ENCODE results near the gene C4BPA.

C4BPA gene

DNA sequence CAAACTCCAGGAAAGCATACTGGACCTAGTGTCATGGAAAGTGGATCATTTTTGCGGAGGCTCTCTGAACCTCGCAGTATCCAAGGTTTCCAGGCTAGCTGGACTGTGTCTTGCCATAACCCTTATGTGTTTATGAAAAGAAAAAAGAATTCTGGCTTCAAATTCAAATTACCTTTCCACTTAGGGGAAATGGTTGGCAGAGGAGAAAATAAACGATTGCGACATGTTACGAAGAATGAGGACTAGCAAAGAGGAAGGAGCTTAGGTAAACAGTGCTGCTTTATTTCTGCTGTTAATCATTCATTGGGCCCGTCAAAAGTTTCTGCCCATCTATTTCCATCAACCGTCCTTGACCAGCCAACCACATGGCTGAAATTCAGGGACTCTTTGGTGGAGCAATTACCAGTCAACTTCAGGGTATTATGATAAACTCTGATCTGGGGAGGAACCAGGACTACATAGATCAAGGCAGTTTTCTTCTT lies at the start of gene C4BPA:
Gene C4BPA (plus strand): TSS at position 342 of the 482 bp plus-strand sequence. CDS start 8,793 bp downstream, outside the sequence.
- no peak for DNase-seq (ENCODE audit: low spot score)

DNA sequence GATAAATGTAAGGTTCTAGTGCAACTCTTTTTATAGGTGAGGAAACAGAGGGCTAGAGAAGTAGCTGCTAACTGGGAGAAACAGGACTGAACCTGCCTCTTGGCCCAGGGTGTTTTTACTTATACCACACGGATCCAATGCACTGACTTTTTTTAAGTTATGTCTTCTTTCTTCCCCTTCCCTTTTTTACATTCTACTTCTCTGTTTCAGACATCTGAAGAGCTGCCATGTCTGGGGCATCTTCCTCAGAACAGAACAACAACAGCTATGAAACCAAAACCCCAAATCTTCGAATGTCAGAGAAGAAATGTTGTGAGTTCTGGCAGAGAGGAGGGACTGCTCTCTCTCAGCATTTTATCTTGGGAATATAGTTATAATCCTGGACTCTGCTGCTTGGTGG lies 49.5 kb upstream of the C4BPA start:
- DNase-seq (ENCODE audit: low spot score): peak; percentile 52

- DNase-seq (ENCODE audit: low spot score): no peak
These were observed 48.5 kb upstream of the C4BPA start for GRCh38 chr1:207055386-207056001.

GRCh38 chr1:207056673-207057072 lies 47.4 kb upstream of the C4BPA start:
- no peak for DNase-seq (ENCODE audit: low spot score)

DNA sequence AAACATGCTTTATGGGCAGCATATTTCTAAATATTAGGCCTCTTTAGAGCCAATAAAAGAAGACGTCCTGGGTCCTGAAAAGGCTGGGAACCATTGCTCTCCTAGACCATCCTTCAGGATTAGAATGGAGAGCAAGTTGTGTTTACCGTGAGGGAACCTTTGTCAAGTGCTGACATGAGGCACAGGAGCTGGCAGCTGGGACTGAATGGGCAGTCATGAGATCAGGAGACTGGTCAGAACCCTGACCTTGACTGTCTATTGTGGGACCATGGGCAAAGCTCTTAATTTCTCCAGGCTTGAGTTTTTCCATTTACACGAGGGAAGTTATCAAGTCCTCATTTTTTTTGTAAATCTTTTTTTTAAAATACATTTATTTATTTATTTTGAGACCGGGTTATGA lies 45.8 kb upstream of the C4BPA start:
- DNase-seq (ENCODE audit: low spot score): no peak

- DNase-seq (ENCODE audit: low spot score): no peak
These were observed 44.9 kb upstream of the C4BPA start for GRCh38 chr1:207058878-207059867.

DNA sequence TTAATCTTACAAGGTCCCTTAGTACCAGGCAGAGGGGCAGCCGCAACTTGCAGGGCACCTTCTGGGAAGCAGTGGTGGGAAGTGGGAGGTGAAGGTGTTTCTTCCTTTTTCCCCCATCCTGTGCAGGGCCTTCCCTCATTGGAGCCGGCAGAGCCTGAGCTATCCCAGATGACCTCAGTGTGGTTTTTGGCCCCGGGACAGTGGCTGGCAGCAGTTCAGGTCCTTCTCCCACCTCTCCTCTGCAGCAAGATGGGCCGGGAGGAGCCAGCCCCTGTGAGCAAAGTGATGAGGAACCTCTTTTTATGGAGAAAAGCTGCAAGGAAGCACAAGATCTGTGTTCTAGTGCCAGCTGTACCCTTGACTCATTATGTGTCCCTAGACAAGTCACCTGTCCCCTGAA lies 44.2 kb upstream of the C4BPA start:
- DNase-seq (ENCODE audit: low spot score): no peak

DNA sequence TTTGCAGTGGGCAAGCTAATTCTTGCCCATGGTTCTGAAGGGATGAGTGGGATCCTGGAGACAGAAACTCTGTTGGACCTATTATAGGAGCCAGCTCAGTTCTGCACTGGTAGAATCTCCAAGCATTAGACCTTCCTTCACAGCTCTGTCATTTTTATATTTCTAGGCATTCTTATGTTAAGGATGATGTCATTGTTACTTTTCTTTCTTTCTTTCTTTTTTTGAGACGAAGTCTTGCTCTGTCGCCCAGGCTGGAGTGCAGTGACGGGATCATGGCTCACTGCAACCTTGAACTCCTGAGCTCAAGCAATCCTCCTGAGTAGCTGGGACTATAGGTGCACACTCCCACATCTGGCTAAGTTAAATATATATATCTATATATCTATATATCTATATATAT lies 43.4 kb upstream of the C4BPA start:
- DNase-seq (ENCODE audit: low spot score): no peak

DNA sequence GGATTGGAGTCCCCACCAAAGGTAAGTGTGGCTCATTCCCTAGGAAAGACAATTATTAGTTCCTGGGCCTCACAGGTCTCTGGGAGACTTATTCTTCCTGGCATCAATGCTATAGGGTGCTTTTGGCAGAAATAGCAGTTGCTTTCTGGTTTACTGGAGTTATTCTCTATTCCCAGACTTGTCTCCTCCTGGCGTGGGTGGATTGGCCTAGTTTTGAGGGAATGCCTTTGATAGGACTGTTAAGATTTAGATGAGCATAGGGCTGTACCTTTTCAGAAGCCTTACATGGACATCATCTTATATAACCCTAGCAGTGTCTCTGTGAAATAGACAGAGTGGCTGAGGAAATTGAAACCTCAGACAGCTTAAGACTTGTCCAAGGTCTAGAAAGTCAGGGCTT lies 42.0 kb upstream of the C4BPA start:
- DNase-seq (ENCODE audit: low spot score): no peak

- DNase-seq (ENCODE audit: low spot score): no peak
These were observed 41.0 kb upstream of the C4BPA start for GRCh38 chr1:207063014-207063413.

DNA sequence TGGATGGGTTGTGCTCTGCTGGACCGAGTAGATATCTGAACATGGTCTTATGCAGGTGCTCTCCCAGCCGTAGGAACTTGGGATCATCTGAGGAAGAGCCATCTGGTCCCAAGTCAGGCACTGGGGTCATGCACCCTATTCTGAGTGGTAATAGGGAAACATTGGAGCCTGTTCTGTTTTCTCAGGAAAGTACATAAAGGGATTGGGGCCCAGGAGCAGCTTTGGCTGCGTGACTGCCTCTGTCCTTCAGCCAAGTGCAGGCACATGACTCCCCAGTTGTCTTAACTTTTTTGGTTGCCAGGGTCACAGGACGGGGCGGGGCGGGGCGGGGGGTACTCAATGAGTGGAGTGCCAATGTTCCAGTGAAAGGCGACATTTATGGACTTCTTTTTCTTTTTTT lies 39.5 kb upstream of the C4BPA start:
- no peak for DNase-seq (ENCODE audit: low spot score)

GRCh38 chr1:207067185-207067584 lies 36.8 kb upstream of the C4BPA start:
- DNase-seq (ENCODE audit: low spot score): no peak

DNA sequence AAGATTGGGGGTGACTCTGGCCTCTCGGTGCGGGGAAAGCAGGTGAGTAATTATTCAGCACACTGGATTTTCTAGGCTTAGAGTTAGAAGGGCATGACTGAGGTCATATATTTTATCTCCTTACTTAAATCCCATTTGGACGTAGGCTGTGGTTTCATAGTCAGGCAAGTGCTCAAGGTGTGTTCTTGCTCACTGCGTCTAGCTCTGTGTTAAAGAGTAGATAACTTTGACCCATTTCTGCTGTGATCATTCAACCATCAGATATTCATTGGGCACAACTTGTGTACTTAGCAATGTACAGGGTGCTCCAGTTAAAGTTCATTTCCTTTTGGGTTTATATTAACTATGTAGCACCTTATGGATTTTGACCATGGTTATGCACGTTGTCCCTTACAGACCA lies 36.4 kb upstream of the C4BPA start:
- no peak for DNase-seq (ENCODE audit: low spot score)

DNA sequence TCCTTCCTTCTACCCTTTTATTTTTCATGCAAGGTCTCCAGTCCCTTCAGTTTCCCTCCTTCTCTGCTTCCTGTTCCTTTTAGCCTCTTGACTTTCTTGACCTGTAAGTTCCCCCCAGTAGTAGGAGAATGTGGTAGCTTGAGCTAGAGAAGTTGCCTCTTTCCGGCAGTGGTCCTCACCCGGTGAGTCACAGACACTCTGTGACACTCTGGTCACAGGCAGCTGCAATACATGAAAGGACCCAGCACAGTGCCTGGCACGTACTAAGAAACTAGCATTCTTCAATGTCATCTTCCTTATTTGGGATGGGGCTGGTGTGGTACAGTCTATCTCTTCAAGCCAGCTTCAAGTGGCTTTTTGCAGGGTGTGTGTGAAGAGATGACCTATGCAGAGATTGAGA lies 35.0 kb upstream of the C4BPA start:
- DNase-seq (ENCODE audit: low spot score): no peak

DNA sequence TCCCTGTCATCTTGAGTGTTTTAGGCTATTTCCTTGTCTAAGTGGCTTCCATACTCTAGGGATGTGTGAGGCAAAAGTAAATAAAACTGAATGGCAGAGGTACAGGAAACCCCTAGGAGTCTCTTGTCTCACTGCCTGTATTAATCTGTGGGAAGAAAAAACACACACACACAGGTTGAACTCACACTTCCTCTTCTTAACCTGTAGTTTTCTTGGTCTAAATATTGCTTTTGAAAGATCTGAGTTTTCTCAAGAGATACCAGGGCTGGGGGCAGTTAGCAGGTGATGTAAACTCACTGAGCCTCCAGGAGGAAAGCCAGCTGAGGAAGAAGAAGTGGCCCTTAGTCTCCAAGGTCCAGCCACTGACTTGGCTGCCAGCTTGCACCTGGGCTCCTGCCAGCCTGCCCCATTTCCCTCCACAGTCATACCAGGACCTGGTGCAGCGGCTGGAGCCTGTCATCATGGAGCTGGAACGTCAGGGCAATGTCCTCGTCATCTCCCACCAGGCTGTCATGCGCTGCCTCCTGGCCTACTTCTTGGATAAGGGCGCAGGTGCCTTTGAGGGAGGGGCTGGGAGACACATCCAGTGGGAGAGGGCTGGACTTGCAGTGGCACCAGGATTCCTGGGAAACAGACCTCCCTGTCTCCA lies 34.1 kb upstream of the C4BPA start:
- no peak for DNase-seq (ENCODE audit: low spot score)

- no peak for DNase-seq (ENCODE audit: low spot score)
These were observed 33.2 kb upstream of the C4BPA start for GRCh38 chr1:207070811-207071210.

DNA sequence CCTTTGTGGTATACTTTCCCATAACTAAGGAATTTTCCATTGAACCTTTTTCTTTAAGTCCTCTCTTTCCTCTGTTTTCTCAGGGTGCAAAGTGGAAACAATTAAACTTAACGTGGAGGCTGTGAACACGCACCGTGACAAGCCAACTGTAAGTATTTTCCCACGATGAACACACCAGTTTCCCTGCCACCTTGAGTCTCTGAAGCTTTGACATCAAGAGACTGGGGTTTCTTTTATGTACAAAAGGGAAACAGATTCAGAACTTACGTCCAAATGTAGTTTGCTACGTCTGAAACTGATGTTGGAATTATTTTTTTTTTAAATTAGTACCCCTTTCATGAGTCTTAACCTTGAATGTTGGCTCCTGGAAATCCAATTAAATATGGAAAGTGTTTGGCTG lies 32.6 kb upstream of the C4BPA start:
- DNase-seq (ENCODE audit: low spot score): no peak

- no peak for DNase-seq (ENCODE audit: low spot score)
These were observed 31.8 kb upstream of the C4BPA start for GRCh38 chr1:207072233-207072632.

DNA sequence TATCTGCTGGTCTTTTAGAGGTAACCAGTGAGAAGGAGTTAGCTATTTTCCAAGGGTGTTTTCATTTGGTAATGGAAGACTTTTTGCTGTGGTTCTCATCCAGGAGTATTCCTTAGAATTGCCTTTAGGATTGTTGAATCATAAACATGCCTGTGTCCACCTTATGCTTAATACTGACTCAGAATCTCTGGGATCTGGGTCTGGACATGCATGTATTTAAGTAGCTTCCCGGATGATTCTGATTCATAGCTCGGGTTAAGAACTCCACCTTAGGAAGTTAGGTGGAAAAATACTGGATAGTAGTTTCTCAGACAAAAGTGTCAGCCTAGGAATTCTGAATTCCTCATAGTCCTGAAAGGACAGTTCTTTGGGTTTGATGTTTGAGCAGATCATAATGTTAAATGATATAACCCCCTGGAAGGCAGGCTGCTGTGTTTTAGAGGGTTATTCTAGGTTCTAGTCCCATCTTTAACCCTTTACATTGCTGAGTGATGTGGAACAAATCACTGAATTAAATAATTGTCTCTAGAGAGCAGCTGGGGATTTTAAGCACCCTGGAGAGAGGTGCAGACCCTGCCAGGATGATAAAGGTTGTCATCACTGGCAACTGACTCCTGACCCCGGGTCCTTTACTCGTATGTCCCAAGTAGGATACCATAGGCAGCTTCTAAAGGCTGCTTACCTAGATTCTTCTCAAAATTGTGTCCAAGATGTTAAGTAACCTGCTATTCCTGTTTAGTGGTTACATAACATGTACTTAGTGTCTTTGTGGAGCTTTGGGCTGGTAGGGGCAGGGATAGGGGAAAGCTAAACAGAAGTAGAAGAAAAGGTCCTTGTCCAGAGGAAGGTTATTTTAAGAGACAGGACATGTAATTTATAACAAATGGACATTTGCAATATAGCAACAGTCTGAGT lies 29.9 kb upstream of the C4BPA start:
- DNase-seq (ENCODE audit: low spot score): no peak

- DNase-seq (ENCODE audit: low spot score): no peak
These were observed 27.7 kb upstream of the C4BPA start for GRCh38 chr1:207076181-207076955.

- no peak for DNase-seq (ENCODE audit: low spot score)
These were observed 27.0 kb upstream of the C4BPA start for GRCh38 chr1:207077012-207077411.

All from NAMALWA (cell line).